Activated T-helper 1 cell treated with anti-CD3 and anti-CD28 coated beads, Interleukin-12 subunit alpha, Interleukin-12 subunit beta, Interleukin-2, Interleukin-4 antibody, amounts not matched to agents 30 ng/mL and 10 ng/mL and 1 ng/mL, durations not matched to agents 14 hours and 24 hours and 36 hours (primary cell): ENCODE data around the gene KLHL11. TPM values are rescaled to one million over a fixed set of nuclear protein-coding genes. Genes with fewer than 3 reads are reported as not detected.
"Not testable (repeated sequence)": the region's sequence is repeated elsewhere in the genome, so short reads cannot be mapped to it uniquely, and the experiment has no call there.

Source experiments
- DNase-seq: peaks from one replicate; pipeline ENCODE4 v3.0.0; 2021; ENCODE audit warnings: low spot score
- H3K27ac Mint-ChIP-seq: one replicate; pipeline ENCODE4 v1.8.0; 2021; ENCODE audit warnings: mild to moderate bottlenecking, mixed read lengths
- H3K27me3 Mint-ChIP-seq: one replicate; pipeline ENCODE4 v1.8.0; 2022; ENCODE audit warnings: mild to moderate bottlenecking, moderate library complexity, mixed read lengths; ENCODE audit not compliant: insufficient read depth
- H3K36me3 Mint-ChIP-seq: one replicate; pipeline ENCODE4 v1.8.0; 2021; ENCODE audit warnings: low read depth, mixed read lengths
- H3K4me1 Mint-ChIP-seq: one replicate; pipeline ENCODE4 v1.8.0; 2021; ENCODE audit warnings: low read depth, mixed read lengths
- H3K4me3 Mint-ChIP-seq: one replicate; pipeline ENCODE4 v1.8.0; 2021; ENCODE audit warnings: mild to moderate bottlenecking, moderate library complexity, mixed read lengths
- H3K9me3 Mint-ChIP-seq: one replicate; pipeline ENCODE4 v1.8.0; 2021; ENCODE audit warnings: mixed read lengths
- intact Hi-C: fragments of 100-400 bp; cut with micrococcal nuclease; formaldehyde crosslinking; loops from one replicate; pipeline ENCODE4 v1.15.1; 2024
- total RNA-seq: library from RNA; stranded (reverse); gene quantifications from 2 replicates; pipeline ENCODE4 v1.2.3, GENCODE V29; 2022

The KLHL11 gene
- total RNA-seq, 1 donor from 2014 or later = 20.0 TPM

GRCh38 chr17:41904242-41904841 lies 39.1 kb upstream of the KLHL11 start:
- no peak for DNase-seq
- Mint-ChIP-seq H3K27ac (no peak overlapping the region), H3K36me3 (peaks cover 42% of the 10 kb centered on the region), H3K27me3 (no peaks in the 10 kb centered on the region), H3K9me3 (no peaks in the 10 kb centered on the region), H3K4me3 (no peak overlapping the region), H3K4me1 (no peaks in the 10 kb centered on the region)
- intact Hi-C loops = no loop called here

DNA sequence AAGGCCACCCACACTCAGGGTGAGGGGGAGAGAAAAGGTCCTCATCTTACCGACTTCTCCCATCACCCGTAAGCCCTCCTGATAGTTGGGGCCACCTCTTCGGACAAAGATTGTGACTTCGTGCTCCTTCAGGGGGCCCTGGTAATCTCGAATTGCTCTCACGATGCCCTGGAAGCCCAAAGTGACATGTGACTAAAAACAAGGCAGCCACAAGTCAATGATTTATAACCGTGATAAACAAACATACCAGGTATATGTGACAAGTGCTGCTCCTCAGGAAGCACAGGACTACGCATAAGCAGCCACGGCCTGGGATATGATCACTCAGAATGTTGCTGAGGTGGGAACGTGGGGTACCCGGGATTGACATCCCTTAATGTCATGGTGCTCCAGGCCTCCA lies 36.4 kb upstream of the KLHL11 start:
- Mint-ChIP-seq H3K27ac (no peak overlapping the region), H3K9me3 (no peaks in the 10 kb centered on the region), H3K4me3 (no peak overlapping the region), H3K36me3 (peaks cover 43% of the 10 kb centered on the region), H3K27me3 (no peaks in the 10 kb centered on the region), H3K4me1 (no peaks in the 10 kb centered on the region)
- no peak for DNase-seq
- intact Hi-C loops = no loop called here

DNA sequence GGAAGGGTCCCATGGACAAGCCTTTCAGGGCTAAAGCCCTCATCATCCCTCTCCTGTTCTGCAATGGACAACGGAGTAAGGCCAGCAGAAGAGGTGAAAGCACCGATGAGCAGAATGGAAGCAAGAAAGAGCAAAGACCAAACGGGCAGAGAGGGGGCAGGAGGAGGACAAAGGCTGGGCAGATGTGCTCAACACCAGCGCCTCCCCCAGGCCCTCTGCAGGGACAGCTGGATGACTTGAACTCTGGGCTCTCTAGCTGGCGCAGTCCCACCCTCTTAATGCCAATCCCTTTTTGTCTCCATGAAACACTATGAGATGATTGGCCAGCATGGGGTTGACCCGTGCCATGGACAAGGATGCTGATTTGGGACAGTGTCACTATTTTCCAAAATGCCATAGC lies 31.5 kb upstream of the KLHL11 start:
- intact Hi-C loops = no loop called here
- H3K4me1 Mint-ChIP-seq = no peaks in the 10 kb centered on the region
- peaks cover 48% of the 10 kb centered on the region for H3K36me3 Mint-ChIP-seq
- no peak overlapping the region for H3K4me3 Mint-ChIP-seq
- no peak overlapping the region for H3K27ac Mint-ChIP-seq
- H3K27me3 Mint-ChIP-seq = no peaks in the 10 kb centered on the region
- DNase-seq = no peak
- H3K9me3 Mint-ChIP-seq = no peaks in the 10 kb centered on the region

GRCh38 chr17:41895617-41896016 lies 30.4 kb upstream of the KLHL11 start:
- H3K4me1 Mint-ChIP-seq = no peaks in the 10 kb centered on the region
- intact Hi-C loops = no loop called here
- no peak overlapping the region for H3K27ac Mint-ChIP-seq
- H3K9me3 Mint-ChIP-seq = no peaks in the 10 kb centered on the region
- no peak overlapping the region for H3K4me3 Mint-ChIP-seq
- H3K36me3 Mint-ChIP-seq = peaks cover 41% of the 10 kb centered on the region
- DNase-seq = no peak
- H3K27me3 Mint-ChIP-seq = no peaks in the 10 kb centered on the region

DNA sequence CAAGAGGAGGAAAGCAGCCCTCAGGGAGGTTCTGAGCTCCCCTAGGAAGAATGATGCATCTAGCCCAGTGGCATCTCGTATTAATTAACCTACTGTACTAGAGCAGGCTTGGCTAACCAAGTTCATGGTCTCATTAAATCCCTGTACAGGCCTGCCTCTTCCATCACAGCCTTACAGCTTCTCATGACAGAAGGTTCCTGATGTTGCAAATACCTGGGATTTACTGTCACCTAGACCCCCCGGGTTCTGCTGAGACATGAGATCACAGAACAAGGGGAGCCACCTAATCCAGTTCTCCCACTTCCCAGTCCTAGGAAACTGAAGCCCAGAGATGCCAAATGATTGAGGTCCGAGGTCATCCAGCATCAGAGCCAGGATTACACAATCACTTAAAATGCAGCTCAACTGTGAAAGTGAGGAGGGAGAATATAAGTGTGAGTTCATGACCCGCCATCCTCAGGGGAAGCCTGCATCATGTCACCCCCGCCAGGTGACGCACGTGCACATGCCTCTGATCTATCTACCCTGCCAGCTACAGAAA lies 29.6 kb upstream of the KLHL11 start:
- Mint-ChIP-seq H3K4me3 (no peak overlapping the region), H3K4me1 (no peaks in the 10 kb centered on the region), H3K9me3 (no peaks in the 10 kb centered on the region), H3K27ac (no peak overlapping the region), H3K27me3 (no peaks in the 10 kb centered on the region), H3K36me3 (peaks cover 43% of the 10 kb centered on the region)
- intact Hi-C loops = no loop called here
- no peak for DNase-seq

DNA sequence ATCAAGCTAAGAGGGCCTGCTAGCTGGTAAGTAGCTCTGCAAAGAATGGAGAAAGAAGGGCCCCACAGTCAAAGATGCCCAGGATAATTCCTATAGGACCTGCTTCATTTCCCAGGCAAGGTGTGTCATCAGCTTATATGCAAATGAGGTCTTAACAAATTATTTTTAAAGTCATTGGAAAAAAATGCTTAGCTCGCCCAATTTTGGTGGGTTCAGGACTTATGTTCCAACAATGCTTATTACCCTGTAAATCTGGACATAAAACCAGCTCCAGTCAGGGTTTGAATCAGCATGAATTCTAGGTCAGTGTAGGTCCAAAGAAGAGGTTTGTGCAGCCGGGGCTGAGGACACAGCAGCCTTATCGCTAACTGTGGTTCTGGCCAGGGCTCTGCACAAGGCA lies 28.2 kb upstream of the KLHL11 start:
- Mint-ChIP-seq H3K36me3 (peaks cover 37% of the 10 kb centered on the region), H3K27me3 (no peaks in the 10 kb centered on the region), H3K9me3 (no peaks in the 10 kb centered on the region), H3K4me3 (no peak overlapping the region), H3K4me1 (no peaks in the 10 kb centered on the region), H3K27ac (no peak overlapping the region)
- no peak for DNase-seq
- intact Hi-C loops = no loop called here

DNA sequence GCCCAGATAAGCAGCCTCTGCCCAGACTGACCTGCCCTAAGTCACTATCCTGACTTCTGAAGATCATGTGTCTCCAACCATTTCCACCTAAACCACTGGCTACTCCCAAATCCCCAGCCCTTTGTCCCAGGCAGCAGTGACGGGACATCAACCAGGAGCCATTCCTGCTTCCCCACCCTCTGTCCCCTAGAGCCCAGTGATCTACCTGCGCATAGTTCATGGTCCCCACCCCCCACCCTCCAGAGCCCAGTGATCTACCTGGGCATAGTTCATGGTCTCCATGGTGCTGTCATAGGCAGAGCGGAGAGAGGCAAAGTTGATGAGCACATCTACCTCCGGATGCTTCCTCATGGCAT lies 26.8 kb upstream of the KLHL11 start:
- Mint-ChIP-seq H3K4me3 (no peak overlapping the region), H3K27ac (peak overlapping the region; percentile 23), H3K36me3 (peaks cover 41% of the 10 kb centered on the region), H3K9me3 (no peaks in the 10 kb centered on the region), H3K4me1 (no peaks in the 10 kb centered on the region), H3K27me3 (no peaks in the 10 kb centered on the region)
- DNase-seq = no peak
- intact Hi-C loops = no loop called here

- no peak for DNase-seq
- H3K27me3 Mint-ChIP-seq = no peaks in the 10 kb centered on the region
- H3K4me1 Mint-ChIP-seq = no peaks in the 10 kb centered on the region
- intact Hi-C loops = no loop called here
- H3K4me3 Mint-ChIP-seq = no peak overlapping the region
- H3K27ac Mint-ChIP-seq = peak overlapping the region; percentile 23
- H3K36me3 Mint-ChIP-seq = peaks cover 36% of the 10 kb centered on the region
- no peaks in the 10 kb centered on the region for H3K9me3 Mint-ChIP-seq
These were observed 26.2 kb upstream of the KLHL11 start for GRCh38 chr17:41891135-41892020.

DNA sequence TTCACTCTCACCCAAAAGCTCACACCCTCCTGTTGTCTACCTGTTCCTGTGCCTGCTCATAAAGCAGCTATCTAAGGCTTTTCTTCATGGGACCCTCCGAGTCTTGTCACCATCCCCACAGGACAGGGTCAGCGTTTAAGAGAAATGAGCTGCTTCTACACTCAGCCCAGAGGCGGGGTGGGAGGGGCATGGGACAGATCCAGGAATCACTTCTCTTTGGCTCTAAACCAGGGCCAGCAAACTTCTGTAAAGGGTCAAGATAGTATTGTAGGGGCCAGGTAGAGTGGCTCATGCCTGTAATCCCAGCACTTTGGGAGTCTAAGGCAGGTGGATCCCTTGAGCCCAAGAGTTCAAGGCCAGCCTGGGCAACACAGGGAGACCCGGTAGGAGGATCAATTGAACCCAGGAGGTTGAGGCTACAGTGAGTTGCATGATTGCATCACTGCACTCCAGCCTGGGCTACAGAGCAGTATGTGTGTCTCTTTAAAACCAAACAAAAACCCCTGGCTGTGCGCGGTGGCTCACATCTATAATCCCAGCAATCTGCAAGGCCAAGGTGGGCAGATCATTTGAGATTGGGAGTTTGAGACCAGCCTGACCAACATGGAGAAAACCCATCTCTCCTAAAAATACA lies 23.2 kb upstream of the KLHL11 start:
- H3K9me3 Mint-ChIP-seq = no peaks in the 10 kb centered on the region
- intact Hi-C loops = no loop called here
- H3K4me1 Mint-ChIP-seq = no peaks in the 10 kb centered on the region
- DNase-seq = no peak
- peaks cover 34% of the 10 kb centered on the region for H3K36me3 Mint-ChIP-seq
- no peaks in the 10 kb centered on the region for H3K27me3 Mint-ChIP-seq
- H3K4me3 Mint-ChIP-seq = no peak overlapping the region
- H3K27ac Mint-ChIP-seq = no peak overlapping the region

DNA sequence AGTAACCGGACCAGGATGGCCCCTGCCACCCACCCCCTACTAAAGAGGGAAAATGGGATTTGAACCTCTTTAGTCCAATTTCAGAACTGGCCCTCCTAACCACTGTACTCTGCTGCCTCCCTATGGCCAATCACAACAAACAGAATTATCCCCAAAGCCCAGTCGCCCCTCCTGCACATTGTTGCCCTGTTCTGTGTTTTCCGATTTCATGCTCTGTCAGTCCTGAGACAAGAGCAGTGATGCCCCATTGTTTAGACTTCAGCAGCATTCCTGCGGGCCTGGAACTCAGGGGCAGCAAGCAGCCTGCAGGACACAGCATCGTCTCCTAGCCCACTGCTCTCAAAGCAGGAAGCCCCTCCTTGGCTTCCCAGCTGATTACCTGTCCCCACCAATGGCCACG lies 20.5 kb upstream of the KLHL11 start:
- DNase-seq = no peak
- intact Hi-C loops = loop anchor here (1.0 kb wide), 1 partner anchor 147 kb away; no protein-coding TSS in a partner anchor
- Mint-ChIP-seq H3K36me3 (peaks cover 44% of the 10 kb centered on the region), H3K27ac (no peak overlapping the region), H3K27me3 (no peaks in the 10 kb centered on the region), H3K4me3 (no peak overlapping the region), H3K9me3 (no peaks in the 10 kb centered on the region), H3K4me1 (no peaks in the 10 kb centered on the region)

DNA sequence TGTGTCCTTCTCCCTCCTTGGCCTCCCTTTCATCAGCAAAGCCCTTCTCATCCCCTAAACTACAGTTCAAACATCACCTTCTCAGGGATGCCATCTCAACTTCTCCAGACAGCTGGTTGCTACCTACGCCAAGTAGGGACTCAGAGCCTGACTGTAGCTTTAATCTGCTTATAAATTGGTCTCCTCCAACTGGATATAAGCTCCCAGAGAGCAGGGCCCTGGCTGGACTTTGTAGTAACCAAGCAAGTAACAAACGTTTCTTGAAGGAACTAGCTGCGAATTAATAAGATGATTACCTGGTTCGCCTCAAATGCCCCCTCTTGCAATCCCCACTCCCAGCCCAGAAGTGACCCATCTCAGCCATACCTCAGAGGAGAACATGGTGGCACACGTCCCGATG lies 17.5 kb upstream of the KLHL11 start:
- H3K9me3 Mint-ChIP-seq = no peaks in the 10 kb centered on the region
- H3K36me3 Mint-ChIP-seq = peaks cover 53% of the 10 kb centered on the region
- H3K4me1 Mint-ChIP-seq = no peaks in the 10 kb centered on the region
- intact Hi-C loops = no loop called here
- DNase-seq = no peak
- no peak overlapping the region for H3K4me3 Mint-ChIP-seq
- H3K27ac Mint-ChIP-seq = peak overlapping the region; percentile 31
- H3K27me3 Mint-ChIP-seq = no peaks in the 10 kb centered on the region

GRCh38 chr17:41880130-41880529 lies 14.9 kb upstream of the KLHL11 start:
- H3K36me3 Mint-ChIP-seq = peaks cover 44% of the 10 kb centered on the region
- H3K9me3 Mint-ChIP-seq = no peaks in the 10 kb centered on the region
- DNase-seq = no peak
- intact Hi-C loops = no loop called here
- H3K27ac Mint-ChIP-seq = no peak overlapping the region
- H3K4me3 Mint-ChIP-seq = no peak overlapping the region
- no peaks in the 10 kb centered on the region for H3K4me1 Mint-ChIP-seq
- no peaks in the 10 kb centered on the region for H3K27me3 Mint-ChIP-seq

DNA sequence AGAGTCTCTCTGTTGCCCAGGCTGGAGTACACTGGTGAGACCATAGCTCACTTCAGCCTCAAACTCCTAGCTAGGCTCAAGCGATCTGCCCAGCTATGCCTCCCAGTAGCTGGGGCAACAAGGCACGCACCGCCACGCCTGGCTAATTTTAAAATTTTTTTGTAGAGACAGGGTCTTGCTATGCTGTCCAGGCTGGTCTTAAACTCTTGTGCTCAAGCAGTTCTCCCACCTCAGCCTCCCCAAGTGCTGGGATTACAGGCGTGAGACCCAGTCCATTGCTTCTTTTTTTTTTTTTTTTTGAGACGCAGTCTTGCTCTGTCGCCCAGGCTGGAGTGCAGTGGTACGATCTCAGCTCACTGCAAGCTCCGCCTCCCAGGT lies 9.1 kb upstream of the KLHL11 start:
- H3K4me3 Mint-ChIP-seq, intact Hi-C loops, H3K27ac Mint-ChIP-seq, H3K27me3 Mint-ChIP-seq, DNase-seq, H3K9me3 Mint-ChIP-seq: not testable (repeated sequence)
- Mint-ChIP-seq H3K4me1 (peaks cover 18% of the 10 kb centered on the region), H3K36me3 (peaks cover 44% of the 10 kb centered on the region)
